AG09309 (cell line): Measurements from ENCODE around the gene OTOGL.

ENCODE experiments used
- DNase-seq: peaks from one replicate; pipeline ENCODE4 v3.0.0-alpha.2; 2010; ENCODE audit warnings: low read depth
- H3K4me3 ChIP-seq: 2 replicates; pipeline ENCODE4 v1.5.1; 2011; ENCODE audit warnings: mild to moderate bottlenecking, low read depth, low read length, moderate library complexity; ENCODE audit not compliant: control insufficient read depth
- TF ChIP-seq, protein P1 (sequence below): IDR thresholded peaks from 2 replicates; pipeline ENCODE4 v1.5.1; 2011; ENCODE audit warnings: mild to moderate bottlenecking, low read depth, low read length, inconsistent platforms; ENCODE audit not compliant: insufficient read depth, control insufficient read depth; ENCODE audit errors: missing control alignments

The OTOGL gene

DNA sequence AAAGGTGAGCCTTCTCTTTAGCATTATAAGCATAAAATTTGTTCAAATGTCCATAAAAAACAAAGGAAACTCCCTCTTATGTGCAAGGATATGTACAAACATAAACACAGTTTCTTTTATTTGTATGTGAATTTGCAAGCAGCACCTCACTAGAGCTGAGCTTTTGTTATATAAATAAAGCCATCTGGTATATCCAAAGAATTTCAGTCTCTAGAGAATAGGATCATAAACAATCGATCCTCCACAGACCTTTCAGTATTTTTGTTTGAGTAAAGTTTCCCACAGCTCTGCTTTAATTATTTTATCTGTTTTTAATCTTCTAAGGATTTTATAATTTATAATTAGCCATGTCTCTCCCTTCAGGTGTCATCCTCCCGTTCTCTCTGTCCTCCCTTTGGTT is 89.2 kb downstream of the OTOGL start:
- TF ChIP-seq, protein P1, sequence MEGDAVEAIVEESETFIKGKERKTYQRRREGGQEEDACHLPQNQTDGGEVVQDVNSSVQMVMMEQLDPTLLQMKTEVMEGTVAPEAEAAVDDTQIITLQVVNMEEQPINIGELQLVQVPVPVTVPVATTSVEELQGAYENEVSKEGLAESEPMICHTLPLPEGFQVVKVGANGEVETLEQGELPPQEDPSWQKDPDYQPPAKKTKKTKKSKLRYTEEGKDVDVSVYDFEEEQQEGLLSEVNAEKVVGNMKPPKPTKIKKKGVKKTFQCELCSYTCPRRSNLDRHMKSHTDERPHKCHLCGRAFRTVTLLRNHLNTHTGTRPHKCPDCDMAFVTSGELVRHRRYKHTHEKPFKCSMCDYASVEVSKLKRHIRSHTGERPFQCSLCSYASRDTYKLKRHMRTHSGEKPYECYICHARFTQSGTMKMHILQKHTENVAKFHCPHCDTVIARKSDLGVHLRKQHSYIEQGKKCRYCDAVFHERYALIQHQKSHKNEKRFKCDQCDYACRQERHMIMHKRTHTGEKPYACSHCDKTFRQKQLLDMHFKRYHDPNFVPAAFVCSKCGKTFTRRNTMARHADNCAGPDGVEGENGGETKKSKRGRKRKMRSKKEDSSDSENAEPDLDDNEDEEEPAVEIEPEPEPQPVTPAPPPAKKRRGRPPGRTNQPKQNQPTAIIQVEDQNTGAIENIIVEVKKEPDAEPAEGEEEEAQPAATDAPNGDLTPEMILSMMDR: no peak
- no peak for DNase-seq
- H3K4me3 ChIP-seq: no peak overlapping the region

DNA sequence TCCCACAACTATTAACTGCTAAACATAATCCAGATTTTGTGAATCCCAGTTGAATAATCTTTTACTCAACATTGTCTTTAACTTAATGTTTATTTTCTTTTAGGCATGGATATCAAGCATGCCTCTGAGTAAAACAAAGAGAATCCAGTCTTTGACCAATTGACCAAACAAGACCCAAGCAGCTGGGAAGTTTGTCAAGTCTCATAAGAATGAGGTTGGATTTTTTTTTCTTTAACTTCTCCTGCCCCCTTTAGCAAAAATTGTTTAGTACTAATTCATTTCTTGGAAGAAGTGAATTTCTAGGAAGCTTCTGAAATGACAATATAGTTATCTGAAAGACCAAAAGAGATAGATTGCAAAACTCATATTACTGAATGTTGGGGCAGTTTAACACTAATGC is 89.9 kb downstream of the OTOGL start:
- no peak overlapping the region for H3K4me3 ChIP-seq
- DNase-seq: peak; percentile 75
- TF ChIP-seq, protein P1: no peak

DNA sequence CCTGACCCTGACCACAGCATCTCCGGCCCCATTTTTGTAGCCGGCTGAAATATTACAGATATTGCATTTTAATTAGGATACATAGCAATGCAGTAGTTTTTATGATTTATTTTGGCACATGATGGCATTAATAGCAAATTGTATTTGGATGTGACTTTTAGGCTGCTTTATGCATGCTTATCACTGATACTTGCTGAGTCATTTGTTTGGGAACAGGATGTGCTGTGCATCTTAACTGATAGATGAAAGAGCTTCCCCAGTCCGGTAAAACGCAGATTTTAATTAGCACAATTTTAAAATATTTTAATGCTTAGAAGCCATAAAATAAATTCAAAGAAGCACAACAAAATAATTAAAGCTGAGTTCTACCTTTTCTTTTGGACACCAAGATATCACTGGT is 90.7 kb downstream of the OTOGL start:
- TF ChIP-seq, protein P1: no peak
- no peak for DNase-seq

DNA sequence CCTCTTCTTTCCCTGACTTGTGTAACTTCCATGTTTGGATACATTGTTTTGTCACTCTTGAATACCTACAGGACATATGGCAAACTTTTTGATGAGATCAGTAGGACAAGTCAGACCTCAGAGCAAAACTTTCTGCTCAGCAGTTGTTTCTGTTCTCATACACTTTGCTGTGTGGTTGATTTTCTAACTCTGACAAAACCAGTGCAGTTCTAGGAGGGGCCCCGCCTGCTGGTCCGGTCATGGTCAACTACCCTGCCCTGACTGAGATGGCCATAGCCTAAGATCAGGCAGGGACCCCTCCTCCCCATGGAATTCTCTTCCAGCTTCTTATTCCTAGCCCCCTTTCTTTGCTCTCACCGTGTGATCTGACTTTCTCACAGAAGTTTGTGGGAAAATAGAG is 92.8 kb downstream of the OTOGL start:
- TF ChIP-seq, protein P1: no peak
- DNase-seq: no peak
- H3K4me3 ChIP-seq: no peak overlapping the region

More for the DNA sequence above, 90.7 kb downstream of the OTOGL start:
- H3K4me3 ChIP-seq: no peak overlapping the region

DNA sequence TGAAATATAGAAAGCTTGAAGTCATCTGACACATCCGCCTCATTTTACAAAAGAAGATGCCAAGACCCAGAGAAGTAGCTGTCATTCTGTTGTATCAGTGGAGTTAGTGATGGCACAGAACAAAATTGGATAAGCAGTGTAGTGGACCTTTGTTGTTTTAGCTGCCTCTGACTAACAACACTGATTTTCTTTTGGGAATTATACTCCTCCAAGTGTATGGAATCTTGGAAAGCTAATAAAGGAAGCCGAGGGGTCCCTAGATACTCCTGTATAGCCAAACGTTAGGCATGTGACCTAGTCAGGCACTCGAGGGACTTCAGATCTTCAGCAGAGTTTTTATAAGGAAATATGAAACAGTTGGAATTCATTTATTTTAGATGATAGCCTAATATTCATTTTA is 94.5 kb downstream of the OTOGL start:
- TF ChIP-seq, protein P1: no peak
- DNase-seq: no peak
- H3K4me3 ChIP-seq: no peak overlapping the region

DNA sequence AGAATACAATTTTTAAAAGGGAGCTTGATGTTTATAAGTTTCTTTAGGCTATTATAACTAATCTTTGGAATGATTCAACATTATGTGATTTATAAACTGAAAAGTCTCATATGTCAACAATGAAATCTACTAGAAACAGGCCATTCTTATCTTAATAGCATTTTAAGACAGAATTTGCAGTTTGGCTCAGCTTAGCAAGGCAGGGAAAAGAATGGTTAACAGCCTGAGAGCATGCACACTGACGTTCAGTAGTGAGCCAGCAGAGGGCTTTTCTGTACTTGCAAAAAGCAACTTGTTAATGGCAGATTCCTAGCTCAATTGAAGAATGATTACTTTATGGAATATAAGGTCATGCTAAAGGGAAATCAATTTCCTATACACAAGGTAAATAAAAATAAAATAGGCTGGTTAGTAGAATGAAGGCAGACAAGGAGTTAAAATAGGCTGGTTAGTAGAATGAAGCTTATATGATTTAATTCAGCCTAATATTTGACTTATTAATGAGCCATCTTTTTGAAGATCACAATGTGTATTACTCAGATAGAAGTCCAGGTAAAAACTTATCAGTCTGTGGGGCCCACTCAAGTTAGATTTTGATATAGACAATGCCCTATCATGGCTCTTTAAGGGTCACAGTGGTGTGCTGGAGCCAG is 95.9 kb downstream of the OTOGL start:
- TF ChIP-seq, protein P1: peak; percentile 85
- peak; percentile 56 for DNase-seq

DNA sequence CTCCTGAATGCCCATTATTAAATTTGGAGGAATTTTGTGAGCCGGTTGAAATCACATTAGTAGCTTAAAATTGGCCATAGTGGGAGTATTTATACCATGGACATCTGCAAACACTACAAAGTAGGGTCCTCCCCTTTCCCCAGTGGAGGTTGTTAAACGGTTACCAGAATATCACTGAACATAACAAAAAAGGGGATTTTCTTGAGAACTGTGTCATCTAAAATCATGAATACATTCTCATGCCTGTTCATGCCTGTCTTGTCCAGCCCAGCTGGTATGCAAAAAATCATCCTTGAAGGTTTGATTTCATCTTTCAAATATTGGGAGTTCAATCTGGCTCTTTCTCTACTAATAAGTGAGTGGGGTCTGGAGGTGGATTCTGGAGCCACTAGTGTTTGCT is 96.4 kb downstream of the OTOGL start:
- TF ChIP-seq, protein P1: no peak
- H3K4me3 ChIP-seq: no peak overlapping the region
- DNase-seq: no peak

More for the DNA sequence above, 95.9 kb downstream of the OTOGL start:
- no peak overlapping the region for H3K4me3 ChIP-seq
